ENCODE data around the gene RFX2.

Gene RFX2

DNA sequence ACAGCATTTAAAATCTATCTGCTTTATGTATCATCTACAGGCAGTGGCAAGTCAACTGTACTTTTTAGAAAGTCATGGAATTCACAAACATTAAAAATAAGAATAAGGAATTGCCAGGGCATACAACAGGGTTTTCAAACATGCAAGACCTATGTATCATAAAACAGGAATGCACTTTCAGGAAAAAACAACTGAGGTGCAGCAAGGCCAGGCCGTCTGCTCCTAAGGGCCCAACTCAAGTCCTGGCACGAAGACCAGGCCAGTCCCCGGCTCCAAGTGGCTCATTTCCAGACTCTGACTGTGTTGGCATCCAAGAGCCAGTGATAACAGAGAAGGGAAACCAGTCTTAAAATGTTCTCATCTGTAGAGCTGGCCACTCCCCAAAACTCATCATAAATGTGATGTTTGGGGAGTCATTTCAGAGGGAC lies 7.1 kb downstream of the RFX2 start:
- no peak for DNase-seq

DNA sequence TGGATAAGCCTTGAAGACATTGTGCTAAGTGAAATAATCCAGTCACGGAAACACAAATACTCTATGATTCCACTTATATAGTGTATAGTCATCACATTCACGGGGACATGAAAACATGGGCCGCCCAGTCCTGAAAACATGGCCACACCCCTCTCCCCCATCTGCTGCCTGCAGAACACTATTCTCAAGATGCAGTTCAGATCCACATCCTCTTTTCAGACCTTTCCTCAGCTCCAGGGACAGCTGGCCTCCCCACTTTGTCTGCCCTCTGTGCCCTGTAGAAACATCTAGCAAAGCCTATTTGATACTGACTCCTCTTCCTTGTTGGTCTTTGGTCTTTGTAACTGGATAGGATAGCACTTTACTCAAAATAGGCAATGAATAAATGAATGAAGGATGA lies 8.3 kb downstream of the RFX2 start:
- no peak for DNase-seq

DNA sequence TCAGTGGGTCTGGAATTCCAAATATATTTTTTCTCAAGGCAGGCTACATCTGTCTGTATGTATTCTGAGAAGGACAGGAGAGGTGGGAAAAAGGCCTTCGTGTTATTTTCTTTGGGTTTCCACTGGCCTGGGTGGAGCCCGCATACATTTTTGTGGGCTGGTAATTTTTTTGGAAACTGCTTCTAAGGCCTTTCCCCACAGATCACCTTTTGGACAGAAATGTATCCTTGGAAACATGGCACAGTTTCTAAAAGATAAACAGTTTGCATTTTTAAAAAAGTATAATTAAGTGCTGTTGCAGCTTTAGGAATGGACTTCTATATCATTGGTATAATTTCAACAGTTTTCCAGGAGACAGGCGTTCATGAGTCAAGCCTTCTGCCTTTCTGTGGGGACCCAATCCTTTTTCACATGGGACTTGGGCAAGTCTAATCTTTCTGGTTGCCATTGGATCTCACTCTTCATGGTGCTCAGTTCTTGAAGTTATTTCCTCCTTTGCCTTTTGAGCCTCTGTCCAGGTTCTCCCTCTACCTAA lies 8.9 kb downstream of the RFX2 start:
- DNase-seq: no peak

DNA sequence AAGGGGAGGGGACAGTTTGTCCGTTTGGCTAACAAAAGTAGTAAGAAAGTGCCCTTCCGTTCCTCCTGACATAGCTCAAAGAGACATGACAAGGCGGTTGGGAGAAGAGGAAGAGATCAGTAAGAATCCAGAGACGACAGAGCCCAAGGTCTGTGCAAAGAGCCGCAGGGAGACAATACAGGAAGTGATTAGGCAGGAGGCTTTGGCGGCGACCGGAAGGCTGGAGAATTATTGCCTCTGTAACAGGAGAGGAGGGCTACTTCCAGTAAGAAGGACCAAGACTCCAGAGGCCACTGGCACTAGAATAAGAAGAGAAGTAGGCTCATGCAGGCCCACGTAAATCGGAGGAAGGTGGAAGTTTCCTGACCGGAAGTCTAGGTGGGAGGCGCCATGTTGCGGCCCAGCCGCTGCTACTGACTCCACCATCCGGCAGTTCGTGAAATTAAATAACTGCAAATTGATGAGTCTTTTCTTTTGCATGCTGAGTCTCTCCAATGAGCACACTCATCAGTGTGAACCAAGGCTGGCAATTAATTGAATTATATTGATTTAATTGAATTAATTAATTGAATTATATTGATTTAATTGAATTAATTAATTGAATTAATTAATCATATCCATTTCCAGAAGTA lies 9.9 kb downstream of the RFX2 start:
- peak; percentile 50 for DNase-seq

DNA sequence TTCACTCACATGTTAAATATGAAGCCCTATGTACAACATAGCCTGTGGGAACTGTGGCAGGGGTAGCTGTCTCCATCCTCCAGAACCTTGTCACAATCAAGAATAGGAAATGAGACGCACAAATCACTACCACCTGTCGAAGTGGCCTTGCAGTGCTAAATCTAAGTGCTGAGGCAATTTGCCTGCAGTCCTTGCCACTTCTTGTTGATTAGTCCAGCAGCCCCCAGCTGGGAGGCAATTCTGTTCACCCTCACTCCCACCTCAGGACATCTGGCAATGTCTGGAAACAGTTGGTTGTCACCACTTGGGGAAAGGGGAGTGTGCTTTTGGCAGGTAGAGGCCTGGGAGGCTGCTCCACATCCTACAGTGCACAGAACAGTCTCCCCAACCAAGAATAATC lies 10.7 kb downstream of the RFX2 start:
- no peak for DNase-seq

DNA sequence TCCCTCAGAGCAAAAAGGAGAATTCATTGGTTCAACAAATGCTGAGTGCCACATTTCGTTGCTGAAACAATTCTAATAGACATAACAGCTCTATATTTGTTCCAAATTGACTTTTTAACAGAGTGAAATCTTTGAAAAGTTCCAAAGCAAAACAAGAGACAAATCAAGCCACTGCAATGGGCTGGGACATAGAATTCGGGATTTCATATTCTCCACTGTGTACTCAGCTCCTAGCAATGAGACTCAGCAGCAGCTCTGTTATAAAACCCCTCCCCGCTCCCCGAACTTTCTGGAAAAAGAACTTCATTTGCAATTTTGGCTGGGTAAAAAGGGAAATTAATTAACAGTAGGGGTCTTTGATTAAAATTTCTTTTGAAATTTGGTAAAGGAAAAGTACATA lies 11.3 kb downstream of the RFX2 start:
- DNase-seq: no peak

DNA sequence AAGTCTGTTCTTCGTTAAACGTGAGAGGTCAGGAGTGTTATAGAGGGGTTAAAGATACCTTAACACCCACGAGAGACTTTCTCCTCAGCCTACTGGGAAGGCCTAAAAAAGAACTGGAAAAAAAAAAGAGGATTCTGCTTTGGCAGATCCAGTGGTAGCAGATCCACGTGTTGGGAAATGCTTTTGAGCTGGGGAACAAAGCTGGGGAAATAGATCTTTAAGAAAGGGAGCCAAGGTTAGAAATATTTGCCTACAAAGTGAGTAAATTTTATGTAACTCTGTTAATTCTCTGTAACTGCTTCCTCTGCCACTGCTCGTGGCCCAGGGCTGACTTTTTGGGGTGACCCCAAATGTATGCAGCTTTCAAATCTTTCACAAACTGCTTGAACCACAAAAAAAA lies 11.7 kb downstream of the RFX2 start:
- no peak for DNase-seq

DNA sequence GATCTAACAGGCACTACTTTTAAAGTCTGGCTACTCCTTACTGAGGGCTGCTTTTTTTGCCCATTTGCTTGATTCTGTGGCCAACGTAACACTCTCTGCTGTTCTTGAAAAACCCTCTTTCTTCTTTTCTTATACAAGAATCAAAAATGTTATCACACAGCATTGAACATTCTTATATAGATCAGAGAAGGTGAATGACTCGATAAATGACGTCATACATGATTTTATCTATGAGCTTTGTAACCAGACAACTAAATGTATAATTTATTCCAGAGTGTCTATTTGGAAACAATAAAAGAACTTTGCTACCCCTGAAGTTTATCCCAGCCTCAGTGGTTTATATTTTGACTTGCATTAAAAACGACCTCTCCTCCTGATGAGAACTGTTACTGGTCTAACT lies 12.4 kb downstream of the RFX2 start:
- no peak for DNase-seq

DNA sequence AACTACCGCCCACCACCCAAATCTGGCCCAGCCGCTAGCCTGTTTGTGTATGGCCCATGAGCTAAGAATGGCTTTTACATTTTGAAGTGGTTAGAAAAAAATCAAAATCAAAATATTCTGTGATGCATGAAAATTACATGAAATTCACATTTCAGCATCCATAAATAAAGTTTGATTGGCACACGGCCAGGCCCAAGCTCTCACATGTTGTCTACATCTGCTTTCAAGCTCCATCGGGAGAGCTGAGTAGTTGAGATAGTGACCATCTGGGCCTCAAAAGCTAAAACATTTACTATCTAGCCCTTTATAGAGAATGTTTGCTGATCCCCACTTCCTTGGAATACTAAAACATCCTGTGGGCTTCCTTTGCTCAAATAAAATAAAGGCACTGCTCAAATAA lies 14.5 kb downstream of the RFX2 start:
- DNase-seq: no peak

DNA sequence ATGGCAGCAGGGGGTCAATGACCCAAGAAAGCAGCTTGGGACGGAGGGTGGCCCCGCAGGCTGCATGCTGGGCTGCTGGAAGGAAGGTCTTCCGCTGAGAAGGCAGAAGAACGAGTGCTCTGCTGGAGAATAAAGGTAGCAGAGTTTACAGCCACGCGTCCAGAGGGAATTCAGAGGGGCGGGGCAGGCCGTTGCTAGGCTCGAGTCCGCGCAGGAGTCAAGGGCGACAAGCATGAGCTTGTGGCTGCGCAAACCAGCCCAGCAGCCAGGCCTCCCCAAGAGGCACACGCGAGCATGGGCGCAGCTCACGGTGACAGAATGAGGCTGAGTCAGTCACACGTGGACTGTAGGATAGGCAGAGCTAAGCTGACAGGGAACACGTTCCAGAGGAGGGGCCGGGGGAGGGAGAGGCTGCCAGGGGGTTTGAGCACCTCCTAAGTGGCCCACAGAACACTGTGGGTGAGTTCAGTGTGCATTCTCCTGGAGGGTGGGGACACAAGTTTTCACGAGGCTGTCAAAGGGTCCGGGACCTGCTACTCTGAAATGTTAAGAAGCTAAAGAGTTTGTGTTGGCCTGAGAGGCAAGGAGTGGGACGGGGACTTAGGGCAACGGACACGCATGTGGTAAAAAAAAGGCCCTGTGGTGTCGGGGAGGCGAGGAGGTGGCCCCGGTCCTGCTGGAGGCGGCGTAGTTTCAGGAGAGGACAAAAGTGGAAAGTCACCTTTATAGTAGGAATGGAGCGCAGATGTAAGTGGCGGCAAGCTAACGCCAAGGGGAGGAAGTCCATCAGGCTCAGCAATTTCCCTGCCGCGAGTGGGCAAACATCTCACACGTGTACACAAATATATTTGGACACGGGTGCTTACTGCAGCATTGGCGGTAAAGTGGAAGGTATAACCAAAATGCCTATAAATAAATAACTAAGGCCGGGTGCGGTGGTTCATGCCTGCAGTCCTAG lies 17.7 kb downstream of the RFX2 start:
- no peak for DNase-seq

DNA sequence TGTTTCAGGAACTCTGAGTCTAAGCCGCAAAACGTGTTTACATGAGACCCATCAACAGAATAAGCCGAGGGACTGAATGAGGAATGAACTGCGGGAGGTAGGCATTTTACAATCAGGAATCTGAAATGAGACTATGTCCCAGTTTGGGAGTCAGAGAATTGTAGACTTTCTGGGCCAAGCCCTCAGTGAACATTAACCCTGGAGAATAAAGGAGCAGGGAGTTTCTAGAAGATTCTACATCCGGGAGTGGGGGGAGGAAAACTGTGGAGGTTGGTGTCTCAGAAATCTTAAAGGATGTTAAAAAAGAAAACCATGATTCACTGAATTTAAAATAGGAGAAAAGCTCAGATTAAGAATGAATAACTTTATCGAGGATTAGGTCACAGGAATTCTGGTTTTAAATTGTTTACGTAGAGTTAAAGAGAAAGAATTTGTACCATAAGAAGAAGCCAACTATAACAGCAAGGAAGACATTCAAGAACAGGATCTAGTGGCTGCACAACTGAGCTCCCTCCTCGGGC lies 18.5 kb downstream of the RFX2 start:
- DNase-seq: no peak

DNA sequence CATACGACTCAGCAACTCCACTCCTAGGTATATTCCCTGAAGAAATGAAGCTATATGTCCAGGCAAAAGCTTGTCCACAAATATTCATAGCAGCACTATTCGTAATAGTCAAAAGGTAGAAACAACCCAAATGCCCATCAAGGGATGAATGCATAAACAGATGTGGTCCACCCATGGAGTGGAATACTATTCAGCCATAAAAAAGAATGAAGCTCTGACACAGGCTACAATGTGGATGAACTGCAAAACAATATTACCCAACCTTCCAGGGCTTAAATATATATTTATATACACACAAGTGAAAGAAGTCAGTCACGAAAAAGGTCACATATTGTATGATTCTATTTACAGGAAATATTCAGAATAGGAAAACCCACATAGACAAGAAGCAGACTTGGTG lies 19.7 kb downstream of the RFX2 start:
- DNase-seq: no peak

DNA sequence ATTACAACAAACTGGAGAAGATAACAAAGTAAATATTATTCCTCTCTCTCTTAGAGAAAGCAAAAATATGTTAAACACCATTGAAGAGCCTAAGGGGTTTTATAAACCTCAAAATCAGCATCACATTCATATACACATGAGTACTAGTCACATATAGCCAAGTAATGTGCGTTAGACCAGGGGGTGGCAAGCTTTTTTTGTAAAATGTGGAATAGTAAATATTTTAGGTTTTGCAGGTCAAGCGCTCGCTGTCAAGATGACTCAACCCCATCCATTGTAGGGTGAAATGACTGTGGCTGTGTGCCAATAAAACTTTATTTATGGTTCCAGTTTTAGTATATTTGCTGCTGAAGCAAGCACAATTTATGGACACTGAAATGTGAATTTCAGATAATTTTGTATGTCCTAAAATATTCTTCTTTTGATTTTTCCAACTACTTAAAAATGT lies 21.7 kb downstream of the RFX2 start:
- no peak for DNase-seq

DNA sequence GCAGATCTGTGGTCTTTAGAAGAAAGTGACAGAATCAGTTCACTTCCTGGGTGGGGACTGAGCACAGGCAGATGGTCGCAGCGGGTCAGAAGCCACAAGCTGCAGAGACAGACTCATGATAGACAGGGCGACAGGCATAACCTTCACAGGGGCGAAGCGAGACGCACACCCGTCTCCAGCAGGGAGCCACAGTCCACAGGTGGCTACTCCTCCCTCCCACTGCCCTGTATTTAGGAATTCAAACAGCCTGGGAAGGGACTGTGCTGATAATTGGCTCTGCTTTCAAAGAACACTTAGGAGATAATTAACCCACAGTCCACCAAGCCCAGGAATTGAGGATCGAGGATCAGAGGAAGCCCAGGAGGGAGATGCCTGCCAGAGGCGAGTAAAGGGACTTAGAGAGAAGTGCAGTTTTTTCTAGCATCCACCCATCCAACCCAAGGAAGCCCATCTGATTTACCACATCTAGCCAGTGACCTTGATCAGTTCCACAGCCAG lies 23.2 kb downstream of the RFX2 start:
- peak; percentile 57 for DNase-seq

DNA sequence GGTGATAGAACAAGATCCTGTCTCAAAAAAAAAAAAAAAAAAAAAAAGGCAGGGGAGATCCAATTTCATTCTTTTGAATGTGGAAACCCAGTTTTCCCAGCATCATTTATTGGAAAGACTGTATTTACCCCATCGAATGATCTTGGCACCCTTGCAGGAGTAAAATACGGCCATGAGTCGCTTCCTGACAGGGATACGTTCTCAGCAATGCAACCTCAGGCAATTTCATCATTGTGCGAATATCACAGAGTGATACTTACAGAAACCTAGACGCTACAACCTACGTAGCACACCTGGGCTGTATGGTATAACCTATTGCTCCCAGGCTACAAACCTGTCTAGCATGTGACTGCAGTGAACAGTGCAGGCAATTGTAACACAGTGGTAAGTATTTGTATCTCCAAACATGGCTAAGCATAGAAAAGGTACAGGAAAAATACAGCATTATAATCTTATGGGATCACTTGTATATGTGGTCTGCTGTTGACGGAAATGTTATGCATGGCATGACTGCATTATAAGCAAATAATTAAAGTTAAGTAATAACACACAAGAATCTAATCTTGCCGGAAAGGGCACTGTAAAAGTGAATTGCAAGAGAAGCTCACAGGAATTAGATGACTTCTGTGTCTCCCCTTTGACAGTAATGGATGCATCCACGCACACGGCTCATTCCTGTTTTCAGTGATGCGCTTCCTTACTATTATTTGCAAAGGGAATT lies 24.1 kb downstream of the RFX2 start:
- DNase-seq: no peak

DNA sequence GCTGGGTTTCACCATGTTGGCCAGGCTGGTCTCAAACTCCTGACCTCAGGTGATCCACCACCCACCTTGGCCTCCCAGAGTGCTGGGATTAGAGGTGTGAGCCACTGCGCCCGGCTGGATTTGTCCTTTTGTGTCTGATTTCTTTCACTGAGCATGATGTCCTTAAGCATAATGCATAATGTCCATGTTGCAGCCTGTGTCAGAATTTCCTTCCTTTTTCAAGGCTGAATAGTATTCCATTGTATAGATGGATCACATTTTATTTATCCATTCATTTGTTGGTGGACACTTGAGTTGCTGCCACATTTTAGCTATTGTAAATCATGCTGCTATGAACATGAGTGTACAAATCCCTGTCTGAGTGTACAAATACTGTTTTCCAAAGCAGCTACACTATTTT lies 25.5 kb downstream of the RFX2 start:
- DNase-seq: no peak

DNA sequence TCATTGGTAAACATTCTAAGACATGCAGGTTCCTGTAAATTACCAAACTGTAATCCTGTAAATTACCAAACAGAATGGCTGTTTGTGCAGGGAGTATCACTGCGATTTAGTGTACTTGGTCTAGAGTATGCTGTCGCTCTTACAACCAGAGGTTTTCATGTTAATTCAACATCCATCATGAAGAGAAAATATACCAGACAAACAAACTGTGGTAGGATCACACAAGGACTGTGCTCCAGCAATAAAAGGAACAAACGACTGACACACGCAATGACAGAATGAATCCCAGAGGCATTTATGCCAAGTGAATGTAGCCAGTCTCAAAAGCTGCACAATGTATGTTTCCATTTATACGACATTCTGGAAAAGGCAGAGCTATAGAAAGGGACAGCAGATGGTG lies 31.2 kb downstream of the RFX2 start:
- DNase-seq: no peak

DNA sequence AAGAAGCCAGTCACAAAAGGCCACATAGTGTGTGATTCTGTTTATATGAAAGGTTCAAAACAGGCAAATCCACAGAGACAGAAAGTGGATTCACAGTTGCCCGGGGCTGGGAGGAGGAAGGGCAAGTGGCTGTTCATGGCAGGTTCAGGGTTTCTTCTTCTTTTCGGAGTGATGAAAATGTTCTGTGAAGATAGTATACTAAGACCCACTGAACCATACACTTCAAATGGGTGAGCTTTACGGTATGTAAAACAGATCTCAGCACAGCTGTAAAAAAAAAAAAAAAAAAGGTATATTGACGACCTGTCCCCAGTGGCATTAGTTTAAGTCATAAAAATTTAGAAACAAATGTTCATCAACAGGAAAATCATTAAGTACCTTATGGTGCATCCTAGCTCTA lies 32.2 kb downstream of the RFX2 start:
- no peak for DNase-seq

DNA sequence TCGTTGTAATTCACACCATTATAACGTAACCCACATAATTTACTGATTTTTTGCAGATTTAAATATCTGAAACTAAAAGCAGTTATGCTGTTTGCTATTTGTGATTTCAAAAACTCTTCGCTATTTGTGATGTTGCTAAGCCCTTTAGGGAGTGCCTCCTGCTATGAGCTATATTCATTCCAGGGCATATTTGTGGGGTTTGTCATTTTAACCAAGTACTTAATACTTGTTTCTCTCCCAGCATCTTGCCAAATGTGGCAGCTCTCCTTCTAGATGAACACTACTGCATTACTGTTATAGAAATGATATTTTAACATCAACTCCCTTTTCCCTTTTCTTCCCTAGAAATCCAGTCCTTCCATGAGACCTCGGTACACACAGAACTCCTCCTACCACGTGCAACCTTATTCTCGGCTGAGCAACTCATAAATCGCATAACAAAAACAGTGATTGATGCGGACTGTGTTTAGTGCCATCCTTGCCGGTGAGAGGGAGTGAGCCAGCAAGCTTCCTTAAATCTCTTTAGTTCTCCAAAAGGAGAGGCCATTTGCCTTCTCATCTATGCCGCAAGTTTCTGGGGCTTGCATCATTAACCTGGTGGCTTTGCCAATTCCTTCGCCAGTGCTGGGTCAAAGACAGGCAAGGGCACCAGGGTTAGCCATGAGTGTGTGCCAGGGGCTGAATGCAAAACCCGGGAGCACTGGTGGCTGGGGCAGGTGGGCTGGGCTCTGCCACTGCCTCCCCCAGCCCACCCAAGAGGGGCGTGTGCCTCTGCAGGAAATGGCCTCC lies 33.4 kb downstream of the RFX2 start:
- no peak for DNase-seq

DNA sequence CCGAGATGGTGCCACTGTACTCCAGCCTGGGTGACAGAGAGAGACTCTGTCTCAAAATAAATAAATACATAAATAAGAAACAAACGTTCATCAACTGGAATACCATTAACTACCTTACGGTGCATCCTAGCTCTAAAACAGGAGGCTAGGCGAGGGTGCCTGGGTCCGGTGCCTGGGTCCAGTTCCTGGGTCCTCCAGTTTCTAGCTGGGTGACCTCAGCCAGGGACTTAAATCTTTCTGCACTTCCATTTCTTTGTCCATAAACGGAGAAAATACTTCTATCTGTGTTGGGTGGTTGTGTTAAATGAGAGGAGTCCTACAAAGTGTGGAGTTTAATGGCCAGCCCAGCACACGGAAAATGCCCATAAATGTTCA lies 34.0 kb downstream of the RFX2 start:
- DNase-seq: no peak

DNA sequence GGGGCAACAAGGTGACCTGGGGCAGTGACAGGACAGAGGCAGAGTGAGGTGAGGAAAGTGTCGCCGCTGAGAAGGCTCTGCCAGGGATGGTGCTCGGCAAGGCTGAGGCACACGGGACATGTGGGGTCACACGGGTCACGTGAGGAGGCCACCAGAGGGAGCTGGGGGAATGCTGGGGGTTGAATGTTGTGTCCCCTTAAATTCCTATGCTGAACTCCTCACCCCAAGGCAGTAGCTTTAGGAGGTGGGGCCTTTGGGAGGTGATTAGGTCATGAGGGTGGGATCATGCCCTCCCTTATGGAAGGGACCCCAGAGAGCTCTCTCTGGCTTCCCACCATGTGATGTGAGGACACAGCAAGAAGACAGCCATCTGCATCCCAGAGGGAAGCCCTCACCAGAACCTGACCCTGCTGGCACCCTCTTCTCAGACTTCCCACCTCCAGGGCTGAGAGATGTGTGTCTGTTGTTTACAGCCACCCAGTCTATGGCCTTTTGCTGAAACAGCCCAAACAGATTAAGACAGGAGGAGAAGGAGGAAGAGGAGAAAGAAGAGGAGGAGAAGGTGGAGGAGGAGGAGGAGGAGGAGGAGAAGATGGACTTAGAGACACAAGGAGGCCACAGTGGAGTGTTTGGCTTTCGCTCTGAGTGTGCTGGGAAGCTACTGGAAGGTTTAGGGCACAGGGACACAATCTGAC lies 35.4 kb downstream of the RFX2 start:
- DNase-seq: no peak
